Muscle of back (tissue), 11 donors: ENCODE results near the gene MAP3K3. TPM values are rescaled to one million over a fixed set of nuclear protein-coding genes. Genes with fewer than 3 reads are reported as not detected.
A peak's percentile ranks its signal among the peaks of the same experiment; 100 is the strongest.
"Not testable (repeated sequence)": the region's sequence is repeated elsewhere in the genome, so short reads cannot be mapped to it uniquely, and the experiment has no call there.

Experiments
- DNase-seq, 3 donors: peaks; one replicate each; pipeline versions ENCODE4 v3.0.0 to v3.0.0-alpha.2; 2013
- polyA plus RNA-seq, 10 donors: library from polyadenylated mRNA; unstranded; fragments of 120-200 nt; gene quantifications; one replicate each; pipeline ENCODE4 v1.2.1, GENCODE V29; 2013; ENCODE audit not compliant: insufficient read length in 10 of 10

MAP3K3 gene
- polyA plus RNA-seq, 10 donors, result 20.2 to 27.9 (median 23.7) TPM

- no peak for DNase-seq
Measured at GRCh38 chr17:63704836-63705235, 82.6 kb downstream of the MAP3K3 start.

- no peak for DNase-seq
Measured at GRCh38 chr17:63705657-63706056, 83.4 kb downstream of the MAP3K3 start.

DNA sequence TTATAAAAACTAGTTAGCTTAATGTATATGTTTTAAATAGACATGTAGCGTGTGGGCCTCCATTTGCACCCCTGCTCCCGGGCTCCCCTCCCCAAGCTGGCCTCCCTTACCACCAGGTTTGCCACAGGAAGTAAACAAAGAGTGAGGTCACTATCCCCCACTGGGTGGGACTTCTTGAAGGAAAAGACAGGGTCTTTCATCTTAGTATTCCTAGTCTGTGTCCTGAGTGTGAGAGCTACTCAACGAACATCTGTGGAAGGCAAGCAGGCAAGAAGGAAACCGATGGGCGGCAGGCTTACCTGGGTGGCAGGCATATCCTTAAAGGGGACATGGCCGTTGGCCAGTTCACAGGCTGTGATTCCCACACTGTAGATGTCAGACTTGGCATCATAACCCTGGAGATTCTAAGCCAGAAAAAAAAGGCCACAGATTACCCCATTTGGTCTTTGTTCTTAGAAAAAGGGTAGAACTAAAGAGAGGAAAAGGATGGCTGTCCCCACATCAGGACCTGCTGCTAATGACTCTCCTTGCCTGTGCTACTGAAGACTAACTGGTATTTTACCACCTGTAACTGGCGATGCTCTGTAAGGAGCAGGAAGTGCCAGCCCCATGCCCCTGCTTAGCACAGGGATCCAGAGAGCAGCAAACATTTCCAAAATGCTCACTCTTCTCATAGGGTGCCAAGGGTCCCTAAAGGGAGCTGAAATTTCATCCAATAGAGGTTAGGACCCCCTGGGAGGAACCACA is 84.3 kb downstream of the MAP3K3 start:
- no peak for DNase-seq

DNA sequence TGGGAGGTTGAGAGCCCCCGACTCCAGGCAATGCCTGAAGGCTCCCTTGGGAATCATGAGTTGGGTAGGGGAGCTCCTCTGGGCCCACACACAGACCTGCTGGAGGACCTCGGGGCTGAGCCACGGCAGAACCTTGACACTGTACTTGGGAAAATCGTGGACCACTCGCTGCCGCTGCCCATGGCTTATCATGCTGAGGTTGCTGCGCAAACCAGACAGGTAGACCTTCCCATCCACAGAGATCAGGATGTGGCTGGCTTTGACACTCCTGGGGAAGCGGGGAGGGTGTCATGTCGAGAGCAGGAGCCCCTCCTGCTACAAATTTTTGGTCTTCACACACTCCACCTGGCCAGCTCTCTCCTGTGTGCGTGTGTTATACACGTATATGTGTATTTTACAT is 84.9 kb downstream of the MAP3K3 start:
- DNase-seq, result no peak

DNA sequence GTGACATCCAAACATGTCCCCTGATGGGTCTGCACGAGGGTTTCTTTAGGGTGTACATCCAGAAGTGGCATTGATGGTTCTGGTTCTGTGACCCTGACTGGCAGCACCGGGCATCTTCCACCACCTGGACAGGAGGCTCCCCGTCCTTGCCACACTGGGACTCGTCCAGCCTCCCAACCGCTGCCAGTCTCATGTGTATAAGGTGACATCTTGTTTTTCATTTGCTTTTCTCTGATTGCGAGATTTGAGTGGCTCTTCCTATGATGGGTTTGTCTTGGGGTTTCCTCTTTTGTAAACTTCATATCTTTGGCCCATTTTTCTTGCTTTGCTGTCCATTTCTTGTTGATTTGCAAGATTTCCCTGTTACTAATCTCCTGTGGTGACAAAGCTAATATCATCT is 86.9 kb downstream of the MAP3K3 start:
- DNase-seq, result no peak

GRCh38 chr17:63714550-63715277 is 92.5 kb downstream of the MAP3K3 start:
- DNase-seq, result no peak

DNA sequence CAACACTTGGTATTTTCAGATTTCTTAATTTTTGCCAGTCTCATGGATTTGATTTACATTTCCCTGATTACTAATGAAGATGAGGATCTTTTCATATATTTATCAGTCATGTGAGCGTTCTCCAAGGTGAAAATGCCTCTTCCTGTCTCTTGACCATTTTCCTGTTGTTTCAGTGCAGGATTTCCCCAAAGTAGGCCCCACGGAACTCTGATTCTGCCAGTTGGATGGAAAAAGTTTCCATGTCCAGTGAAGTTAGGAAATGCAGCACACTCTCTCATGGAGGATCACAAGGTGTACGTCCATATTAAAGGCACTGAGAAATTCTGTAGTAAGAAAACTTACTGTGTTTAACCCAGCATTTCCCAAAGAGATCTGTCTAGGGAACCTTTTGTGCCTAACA is 94.2 kb downstream of the MAP3K3 start:
- no peak for DNase-seq

GRCh38 chr17:63718988-63719387 is 96.8 kb downstream of the MAP3K3 start:
- DNase-seq, result no peak

DNA sequence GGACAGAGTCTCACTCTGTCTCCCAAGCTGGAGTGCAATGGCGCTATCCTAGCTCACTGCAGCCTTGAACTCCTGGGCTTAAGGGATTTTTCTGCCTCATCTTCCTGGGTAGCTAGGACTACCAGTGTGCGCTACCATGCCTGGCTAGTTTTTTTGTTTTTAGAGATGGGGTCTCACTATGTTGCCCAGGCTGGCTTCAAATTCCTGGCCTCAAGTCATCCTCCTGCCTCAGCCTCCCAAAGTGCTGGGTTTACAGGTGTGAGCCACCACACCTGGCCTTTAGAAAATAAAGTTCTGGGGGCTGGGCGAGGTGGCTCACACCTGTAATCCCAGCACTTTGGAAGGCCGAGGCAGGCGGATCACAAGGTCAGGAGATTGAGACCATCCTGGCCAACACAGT is 98.0 kb downstream of the MAP3K3 start:
- not testable (repeated sequence) for DNase-seq

DNA sequence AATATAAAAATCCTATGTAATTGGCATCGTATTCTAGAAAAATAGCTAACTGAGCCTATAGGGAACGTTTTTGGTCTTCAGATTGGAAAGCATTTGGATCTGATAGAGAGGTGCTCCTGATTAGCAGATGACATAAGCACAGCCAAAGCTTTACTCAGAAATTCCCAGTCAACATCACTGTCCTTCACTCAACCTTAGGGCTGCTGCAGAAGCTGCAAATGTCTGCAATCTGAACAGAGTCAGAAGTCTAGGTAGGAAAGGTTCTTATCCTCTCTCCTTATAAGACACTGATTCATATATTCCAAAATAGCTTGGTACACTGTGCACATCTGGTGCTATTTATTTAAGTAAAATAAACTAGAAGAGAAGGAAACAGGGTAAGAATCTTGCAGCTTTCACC is 100.2 kb downstream of the MAP3K3 start:
- no peak for DNase-seq

DNA sequence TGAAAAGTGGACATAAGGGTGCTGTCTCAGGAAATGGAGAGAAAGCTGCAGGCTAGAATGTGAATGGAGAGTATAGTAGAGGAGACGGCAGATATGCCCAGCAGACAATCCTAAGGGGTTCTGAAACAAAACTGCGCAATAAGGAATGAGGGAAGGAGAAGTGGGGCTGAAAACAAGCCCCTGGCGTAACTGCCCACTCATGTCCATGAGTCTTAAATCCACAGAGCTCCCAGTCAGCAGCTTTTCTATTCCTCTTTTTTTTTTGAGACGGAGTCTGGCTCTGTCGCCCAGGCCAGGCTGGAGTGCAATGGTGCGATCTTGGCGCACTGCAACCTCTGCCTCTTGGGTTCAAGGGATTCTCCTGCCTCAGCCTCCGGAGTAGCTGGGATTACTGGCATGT is 113.5 kb downstream of the MAP3K3 start:
- DNase-seq, result no peak

GRCh38 chr17:63740464-63741142 is 118.4 kb downstream of the MAP3K3 start:
- DNase-seq, result peak; percentile 2 to 30 (median 13)

GRCh38 chr17:63741143-63741407 is 118.9 kb downstream of the MAP3K3 start:
- DNase-seq, result no peak

- peak; percentile 96 to 99 (median 99) for DNase-seq
Measured at GRCh38 chr17:63741408-63742173, 119.4 kb downstream of the MAP3K3 start, which contains the start of gene STRADA. STRADA (minus strand) TSS chr17:63741799; CDS start chr17:63728369, 13,430 bp downstream.

Other genes with a start within 250 kb of the MAP3K3 start
- gene CYB561, start 176.1 kb upstream of the MAP3K3 start, polyA plus RNA-seq, result 1 to 10 TPM; 3.4 to 9.9 (median 4.9) TPM
- gene ACE, start 145.4 kb upstream of the MAP3K3 start, polyA plus RNA-seq, result 10 to 100 TPM in 3 of 10 donors, 1 to 10 TPM in 7; 7.7 to 14.2 (median 8.8) TPM
- gene KCNH6, start 99.1 kb upstream of the MAP3K3 start, polyA plus RNA-seq, result under 1 TPM in 2 of 10 donors, not detected in 8; 0.06 to 0.10 TPM
- gene DCAF7, start 71.9 kb upstream of the MAP3K3 start, polyA plus RNA-seq, result 10 to 100 TPM; 36.4 to 50.4 (median 41.8) TPM
- gene TACO1, start 21.5 kb upstream of the MAP3K3 start, polyA plus RNA-seq, result 10 to 100 TPM; 14.6 to 18.6 (median 17.2) TPM
- gene LIMD2, start 77.7 kb downstream of the MAP3K3 start, polyA plus RNA-seq, result 10 to 100 TPM in 4 of 10 donors, 1 to 10 TPM in 6; 6.1 to 24.9 (median 8.7) TPM
- 10 to 100 TPM; 19.1 to 46.5 (median 27.4) TPM for gene STRADA, start 119.4 kb downstream of the MAP3K3 start, polyA plus RNA-seq
- 10 to 100 TPM; 49.1 to 61.7 (median 56.2) TPM for gene CCDC47, start 151.2 kb downstream of the MAP3K3 start, polyA plus RNA-seq
- gene DDX42, start 151.8 kb downstream of the MAP3K3 start, polyA plus RNA-seq, result 100 to 1,000 TPM in 6 of 10 donors, 10 to 100 TPM in 4; 76.6 to 144 (median 106) TPM
- 100 to 1,000 TPM in 8 of 10 donors, 10 to 100 TPM in 2; 90.1 to 125 (median 107) TPM for gene PSMC5, start 205.0 kb downstream of the MAP3K3 start, polyA plus RNA-seq
- gene FTSJ3, start 205.2 kb downstream of the MAP3K3 start, polyA plus RNA-seq, result 10 to 100 TPM; 29.7 to 38.3 (median 33.2) TPM
- 10 to 100 TPM; 26.3 to 45.2 (median 30.7) TPM for gene SMARCD2, start 220.3 kb downstream of the MAP3K3 start, polyA plus RNA-seq